ENCODE data around the gene C5orf34. TPM values are rescaled to one million over a fixed set of nuclear protein-coding genes. Genes with fewer than 3 reads are reported as not detected.

C5orf34 gene
- total and polyA plus RNA-seq, 9 of the 15 experiments (the other 6 are each of a cell fraction or from before 2014, with no cell fraction given), result 13.2 to 32.6 (median 20.7) TPM

DNA sequence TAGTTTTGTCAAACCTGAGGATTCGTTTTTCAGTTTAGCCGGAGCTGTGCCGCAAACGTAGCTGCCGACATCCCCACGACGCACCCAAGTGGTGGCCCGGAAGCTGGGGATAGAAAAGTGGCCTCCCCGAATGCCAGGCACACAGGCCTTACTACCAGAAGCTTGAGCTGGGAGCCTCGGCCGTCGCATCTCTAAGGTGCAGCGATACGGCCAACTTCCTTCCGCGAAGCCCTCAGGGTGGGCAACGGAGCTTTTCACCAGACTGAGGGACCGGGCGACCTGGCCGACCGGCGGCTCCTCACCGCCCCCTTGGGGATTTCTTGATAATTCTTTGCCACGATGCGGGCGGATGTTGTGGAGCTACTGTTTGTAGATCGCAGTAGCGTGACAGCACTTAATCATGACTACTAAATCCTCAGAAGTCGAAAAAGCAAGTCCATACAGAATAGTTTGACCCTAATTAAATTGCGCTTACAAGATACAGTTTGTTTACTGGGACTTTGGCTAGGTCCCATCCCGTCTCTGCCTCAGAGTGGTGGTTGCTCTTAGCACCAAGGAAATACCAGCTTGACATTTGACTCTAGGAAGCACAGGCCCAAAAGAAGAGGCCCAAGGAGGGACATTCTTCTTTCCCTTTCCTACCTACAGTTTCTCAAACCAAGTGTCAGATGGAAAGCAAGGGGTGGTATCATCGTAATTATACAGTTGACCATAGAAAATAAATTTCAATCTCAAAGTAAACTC lies 30.7 kb downstream of the C5orf34 start (continued):
- TF ChIP-seq, protein P1, sequence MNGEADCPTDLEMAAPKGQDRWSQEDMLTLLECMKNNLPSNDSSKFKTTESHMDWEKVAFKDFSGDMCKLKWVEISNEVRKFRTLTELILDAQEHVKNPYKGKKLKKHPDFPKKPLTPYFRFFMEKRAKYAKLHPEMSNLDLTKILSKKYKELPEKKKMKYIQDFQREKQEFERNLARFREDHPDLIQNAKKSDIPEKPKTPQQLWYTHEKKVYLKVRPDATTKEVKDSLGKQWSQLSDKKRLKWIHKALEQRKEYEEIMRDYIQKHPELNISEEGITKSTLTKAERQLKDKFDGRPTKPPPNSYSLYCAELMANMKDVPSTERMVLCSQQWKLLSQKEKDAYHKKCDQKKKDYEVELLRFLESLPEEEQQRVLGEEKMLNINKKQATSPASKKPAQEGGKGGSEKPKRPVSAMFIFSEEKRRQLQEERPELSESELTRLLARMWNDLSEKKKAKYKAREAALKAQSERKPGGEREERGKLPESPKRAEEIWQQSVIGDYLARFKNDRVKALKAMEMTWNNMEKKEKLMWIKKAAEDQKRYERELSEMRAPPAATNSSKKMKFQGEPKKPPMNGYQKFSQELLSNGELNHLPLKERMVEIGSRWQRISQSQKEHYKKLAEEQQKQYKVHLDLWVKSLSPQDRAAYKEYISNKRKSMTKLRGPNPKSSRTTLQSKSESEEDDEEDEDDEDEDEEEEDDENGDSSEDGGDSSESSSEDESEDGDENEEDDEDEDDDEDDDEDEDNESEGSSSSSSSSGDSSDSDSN (IDR thresholded peaks at IDR 0.05; ENCODE audit: borderline replicate concordance in 1 of 2, low read depth in 2 of 2, low read length in 2 of 2), result peak in 1 of 2 experiments; percentile 63; a peak in 1 of 4 replicates
- TF ChIP-seq ZNF347 (CRISPR knock-in tag; IDR thresholded peaks at IDR 0.05; ENCODE audit: low read depth) (no peak), ZNF707 (CRISPR knock-in tag; conservative IDR thresholded peaks at IDR 0.05) (no peak), SREBF2 (CRISPR knock-in tag; IDR thresholded peaks at IDR 0.05) (0 out of 2 replicates have a peak, but pooled peaks have one; percentile 43), SMAD4 (CRISPR knock-in tag; conservative IDR thresholded peaks at IDR 0.05) (peak; percentile 45; the same call in 1 of the 2 replicates), IRF2 (CRISPR knock-in tag; IDR thresholded peaks at IDR 0.05) (no peak), SMAD3 (CRISPR knock-in tag; conservative IDR thresholded peaks at IDR 0.05) (no peak), ZNF224 (CRISPR knock-in tag; IDR thresholded peaks at IDR 0.05) (no peak), GABPA (tag; conservative IDR thresholded peaks at IDR 0.05; ENCODE audit: low read depth) (peak; percentile 86), STAT5B (CRISPR knock-in tag; IDR thresholded peaks at IDR 0.05) (no peak), MYC (IDR thresholded peaks at IDR 0.05; ENCODE audit: low read depth, low read length) (peak; percentile 78; the same call in 1 of the 2 replicates), MYC (CRISPR knock-in tag; IDR thresholded peaks at IDR 0.05; ENCODE audit: borderline replicate concordance, low read depth) (peak; percentile 81; the same call in 1 of the 2 replicates), BRF1 (IDR thresholded peaks at IDR 0.05; ENCODE audit: borderline replicate concordance, extremely low read depth, insufficient read length) (no peak), TSC22D4 (tag; IDR thresholded peaks at IDR 0.05) (no peak), PTBP1 (IDR thresholded peaks at IDR 0.05; ENCODE audit: low read depth, low read length) (0 out of 2 replicates have a peak, but pooled peaks have one; percentile 53), CBFB (CRISPR knock-in tag; IDR thresholded peaks at IDR 0.05) (no peak), TEAD4 (IDR thresholded peaks at IDR 0.05; ENCODE audit: low read length) (no peak; the same call in 1 of the 2 replicates), TEAD4 (CRISPR knock-in tag; IDR thresholded peaks at IDR 0.05; ENCODE audit: borderline replicate concordance) (no peak), MAZ (CRISPR knock-in tag; conservative IDR thresholded peaks at IDR 0.05 in 1 of 2, IDR thresholded peaks at IDR 0.05 in 1 of 2) (peak; percentile 14 to 22; a peak in 2 of 4 replicates)
- TF ChIP-seq, protein P2, sequence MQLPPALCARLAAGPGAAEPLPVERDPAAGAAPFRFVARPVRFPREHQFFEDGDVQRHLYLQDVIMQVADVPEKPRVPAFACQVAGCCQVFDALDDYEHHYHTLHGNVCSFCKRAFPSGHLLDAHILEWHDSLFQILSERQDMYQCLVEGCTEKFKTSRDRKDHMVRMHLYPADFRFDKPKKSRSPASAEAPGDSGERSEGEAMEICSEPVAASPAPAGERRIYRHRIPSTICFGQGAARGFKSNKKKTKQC (CRISPR knock-in tag; IDR thresholded peaks at IDR 0.05), result peak; percentile 47; the same call in 1 of the 2 replicates
- TF ChIP-seq, protein P3, sequence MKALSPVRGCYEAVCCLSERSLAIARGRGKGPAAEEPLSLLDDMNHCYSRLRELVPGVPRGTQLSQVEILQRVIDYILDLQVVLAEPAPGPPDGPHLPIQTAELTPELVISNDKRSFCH (CRISPR knock-in tag; IDR thresholded peaks at IDR 0.05), result no peak
- TF ChIP-seq, protein P3 (tag; IDR thresholded peaks at IDR 0.05), result no peak
- TF ChIP-seq, protein P4, sequence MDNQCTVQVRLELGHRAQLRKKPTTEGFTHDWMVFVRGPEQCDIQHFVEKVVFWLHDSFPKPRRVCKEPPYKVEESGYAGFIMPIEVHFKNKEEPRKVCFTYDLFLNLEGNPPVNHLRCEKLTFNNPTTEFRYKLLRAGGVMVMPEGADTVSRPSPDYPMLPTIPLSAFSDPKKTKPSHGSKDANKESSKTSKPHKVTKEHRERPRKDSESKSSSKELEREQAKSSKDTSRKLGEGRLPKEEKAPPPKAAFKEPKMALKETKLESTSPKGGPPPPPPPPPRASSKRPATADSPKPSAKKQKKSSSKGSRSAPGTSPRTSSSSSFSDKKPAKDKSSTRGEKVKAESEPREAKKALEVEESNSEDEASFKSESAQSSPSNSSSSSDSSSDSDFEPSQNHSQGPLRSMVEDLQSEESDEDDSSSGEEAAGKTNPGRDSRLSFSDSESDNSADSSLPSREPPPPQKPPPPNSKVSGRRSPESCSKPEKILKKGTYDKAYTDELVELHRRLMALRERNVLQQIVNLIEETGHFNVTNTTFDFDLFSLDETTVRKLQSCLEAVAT (IDR thresholded peaks at IDR 0.05), result 0 out of 4 replicates have a peak, but pooled peaks of 1 of the 2 experiments have one; percentile 39

Data from K562 (cell line).